Mucosa of rectum (tissue), 2 donors: ENCODE results near the gene ADPRH.
"Not testable (repeated sequence)": the region's sequence is repeated elsewhere in the genome, so short reads cannot be mapped to it uniquely, and the experiment has no call there.

Experiments
- H3K27ac ChIP-seq, 2 donors: one replicate each; pipeline ENCODE4 v1.7.0; 2013; ENCODE audit warnings: inconsistent platforms in 2 of 2, low read depth in 2 of 2, low read length in 2 of 2
- H3K27me3 ChIP-seq, 2 donors: one replicate each; pipeline ENCODE4 v1.7.0; 2013; ENCODE audit warnings: low read length in 2 of 2; ENCODE audit not compliant: control insufficient read depth in 2 of 2, insufficient read depth in 2 of 2
- H3K36me3 ChIP-seq, 2 donors: one replicate each; pipeline ENCODE4 v1.7.0; 2013; ENCODE audit warnings: low read length in 2 of 2; ENCODE audit not compliant: control insufficient read depth in 2 of 2, insufficient read depth in 2 of 2
- H3K4me1 ChIP-seq, 2 donors: one replicate each; pipeline ENCODE4 v1.7.0; 2013; ENCODE audit warnings: low read length in 2 of 2, mild to moderate bottlenecking in 1 of 2; ENCODE audit not compliant: control insufficient read depth in 2 of 2, insufficient read depth in 2 of 2
- H3K4me3 ChIP-seq, 2 donors: one replicate each; pipeline ENCODE4 v1.7.0; 2013; ENCODE audit warnings: low read length in 2 of 2
- H3K9ac ChIP-seq, 2 donors: one replicate each; pipeline ENCODE4 v1.7.0; 2013; ENCODE audit warnings: low read length in 2 of 2, low read depth in 1 of 2, mild to moderate bottlenecking in 1 of 2
- H3K9me3 ChIP-seq, 2 donors: one replicate each; pipeline ENCODE4 v1.7.0; 2013; ENCODE audit warnings: low read length in 2 of 2; ENCODE audit not compliant: control insufficient read depth in 2 of 2
- donor health status: healthy.
- donor health status: Normal muscosa, but diverticular disease.

The ADPRH gene

GRCh38 chr3:119558626-119559317, 20.5 kb upstream of the ADPRH start:
- no peaks in the 10 kb centered on the region for H3K9me3 ChIP-seq
- H3K27ac ChIP-seq = no peak overlapping the region
- H3K4me1 ChIP-seq = no peaks in the 10 kb centered on the region
- H3K9ac ChIP-seq = peak overlapping the region in 1 of 2 donors; percentile 2
- peak overlapping the region in 1 of 2 donors; percentile 44 for H3K4me3 ChIP-seq
- H3K36me3 ChIP-seq = no peaks in the 10 kb centered on the region
- H3K27me3 ChIP-seq = no peaks in the 10 kb centered on the region

GRCh38 chr3:119559441-119559963, 19.8 kb upstream of the ADPRH start, which contains the start of gene CD80:
TSS of gene CD80 (minus strand) at chr3:119559614. CDS start at chr3:119557728, 1,886 bp downstream.
- H3K9me3 ChIP-seq = no peaks in the 10 kb centered on the region

GRCh38 chr3:119560160-119560559, 19.1 kb upstream of the ADPRH start:
- Histone ChIP-seq H3K4me1 (no peaks in the 10 kb centered on the region), H3K27ac (no peak overlapping the region), H3K27me3 (no peaks in the 10 kb centered on the region), H3K36me3 (no peaks in the 10 kb centered on the region), H3K9ac (no peak overlapping the region), H3K4me3 (no peak overlapping the region), H3K9me3 (no peaks in the 10 kb centered on the region)

More at GRCh38 chr3:119559441-119559963, 19.8 kb upstream of the ADPRH start, which contains the start of gene CD80:
- no peaks in the 10 kb centered on the region for H3K4me1 ChIP-seq
- H3K27me3 ChIP-seq = no peaks in the 10 kb centered on the region
- no peak within 1 kb of the TSS for H3K27ac ChIP-seq
- H3K9ac ChIP-seq = peak within 1 kb of the TSS in 1 of 2 donors; percentile 2
- H3K4me3 ChIP-seq = peak within 1 kb of the TSS in 1 of 2 donors; percentile 44
- H3K36me3 ChIP-seq = no peaks in the 10 kb centered on the region

- Histone ChIP-seq H3K27me3 (no peaks in the 10 kb centered on the region), H3K4me1 (no peaks in the 10 kb centered on the region), H3K27ac (no peak overlapping the region), H3K9me3 (no peaks in the 10 kb centered on the region), H3K36me3 (no peaks in the 10 kb centered on the region), H3K9ac (no peak overlapping the region), H3K4me3 (no peak overlapping the region)
Observed at GRCh38 chr3:119562307-119562961, 16.9 kb upstream of the ADPRH start.

GRCh38 chr3:119563334-119563733, 16.0 kb upstream of the ADPRH start:
- not testable (repeated sequence) for H3K27ac ChIP-seq, H3K36me3 ChIP-seq, H3K4me1 ChIP-seq, H3K27me3 ChIP-seq, H3K9ac ChIP-seq, H3K9me3 ChIP-seq, H3K4me3 ChIP-seq

- no peaks in the 10 kb centered on the region for H3K4me1 ChIP-seq
- H3K9me3 ChIP-seq = no peaks in the 10 kb centered on the region
- no peaks in the 10 kb centered on the region for H3K27me3 ChIP-seq
- no peak overlapping the region for H3K27ac ChIP-seq
- H3K36me3 ChIP-seq = no peaks in the 10 kb centered on the region
- H3K4me3 ChIP-seq = no peak overlapping the region
- H3K9ac ChIP-seq = no peak overlapping the region
Observed at GRCh38 chr3:119569156-119569555, 10.1 kb upstream of the ADPRH start.

- no peak overlapping the region for H3K9ac ChIP-seq
- peak overlapping the region in 1 of 2 donors; percentile 22 for H3K27ac ChIP-seq
- no peak overlapping the region for H3K4me3 ChIP-seq
- H3K27me3 ChIP-seq = no peaks in the 10 kb centered on the region
- H3K9me3 ChIP-seq = no peaks in the 10 kb centered on the region
- H3K4me1 ChIP-seq = no peaks in the 10 kb centered on the region
- no peaks in the 10 kb centered on the region for H3K36me3 ChIP-seq
Observed at GRCh38 chr3:119570229-119570628, 9.1 kb upstream of the ADPRH start.

- Histone ChIP-seq H3K9me3 (no peaks in the 10 kb centered on the region), H3K27me3 (no peaks in the 10 kb centered on the region), H3K36me3 (no peaks in the 10 kb centered on the region), H3K9ac (no peak overlapping the region), H3K4me1 (no peaks in the 10 kb centered on the region), H3K27ac (no peak overlapping the region), H3K4me3 (no peak overlapping the region)
Observed at GRCh38 chr3:119571230-119571629, 8.1 kb upstream of the ADPRH start.

- no peak overlapping the region for H3K9ac ChIP-seq
- no peaks in the 10 kb centered on the region for H3K4me1 ChIP-seq
- H3K36me3 ChIP-seq = no peaks in the 10 kb centered on the region
- H3K4me3 ChIP-seq = no peak overlapping the region
- H3K9me3 ChIP-seq = no peaks in the 10 kb centered on the region
- H3K27ac ChIP-seq = no peak overlapping the region
- no peaks in the 10 kb centered on the region for H3K27me3 ChIP-seq
Observed at GRCh38 chr3:119571688-119572087, 7.6 kb upstream of the ADPRH start.

- H3K27me3 ChIP-seq = no peaks in the 10 kb centered on the region
- H3K36me3 ChIP-seq = no peaks in the 10 kb centered on the region
- H3K4me3 ChIP-seq = no peak overlapping the region
- peaks cover 2 to 4% of the 10 kb centered on the region in 2 donors for H3K4me1 ChIP-seq
- no peaks in the 10 kb centered on the region for H3K9me3 ChIP-seq
- no peak overlapping the region for H3K27ac ChIP-seq
- no peak overlapping the region for H3K9ac ChIP-seq
Observed at GRCh38 chr3:119575507-119575906, 3.8 kb upstream of the ADPRH start.
